Small intestine (tissue), 7 donors: ENCODE results near the gene PSAP. TPM values are rescaled to one million over a fixed set of nuclear protein-coding genes. Genes with fewer than 3 reads are reported as not detected.

Source experiments
- DNase-seq, 2 donors: peaks; one replicate each; pipeline versions ENCODE4 v3.0.0 to v3.0.0-alpha.2; 2013
- FAIRE-seq: peaks from 2 replicates; lab custom pipeline; 2012; peaks lifted over from hg19 to GRCh38; lab: Jason Lieb, UNC
- H3K27ac ChIP-seq, 3 donors: one replicate each; pipeline ENCODE4 v1.5.1; 2013; ENCODE audit warnings: low read length in 2 of 3, mild to moderate bottlenecking in 2 of 3, control low read depth in 1 of 3, inconsistent platforms in 1 of 3, low read depth in 1 of 3, moderate library complexity in 1 of 3
- H3K27me3 ChIP-seq, 3 donors: one replicate each; pipeline ENCODE4 v1.6.1; 2013; ENCODE audit warnings: low read length in 3 of 3, inconsistent platforms in 1 of 3; ENCODE audit not compliant: control insufficient read depth in 3 of 3, insufficient read depth in 3 of 3
- H3K36me3 ChIP-seq, 3 donors: one replicate each; pipeline ENCODE4 v1.6.1; 2013; ENCODE audit warnings: low read length in 3 of 3, inconsistent platforms in 1 of 3, low read depth in 1 of 3, mild to moderate bottlenecking in 1 of 3, moderate library complexity in 1 of 3; ENCODE audit not compliant: control insufficient read depth in 3 of 3, insufficient read depth in 2 of 3
- H3K4me1 ChIP-seq, 3 donors: one replicate each; pipeline ENCODE4 v1.6.1; 2013; ENCODE audit warnings: low read length in 2 of 3, inconsistent platforms in 1 of 3, low read depth in 1 of 3, mild to moderate bottlenecking in 1 of 3, moderate library complexity in 1 of 3; ENCODE audit not compliant: control insufficient read depth in 3 of 3, insufficient read depth in 2 of 3
- H3K4me3 ChIP-seq, 3 donors: one replicate each; pipeline ENCODE4 v1.5.1; 2013; ENCODE audit warnings: low read length in 3 of 3, control low read depth in 1 of 3, inconsistent platforms in 1 of 3, low read depth in 1 of 3, mild to moderate bottlenecking in 1 of 3, moderate library complexity in 1 of 3
- H3K9me3 ChIP-seq, 2 donors: one replicate each; pipeline ENCODE4 v1.6.1; 2013; ENCODE audit warnings: low read depth in 1 of 2, low read length in 1 of 2; ENCODE audit not compliant: control insufficient read depth in 2 of 2, insufficient read depth in 1 of 2
- WGBS, 3 donors: extraction: QIAGEN DNeasy Blood & Tissue Kit; methylation state at CpG; one replicate each; pipeline ENCODE4 v1.1.7; 2013; 5-methylcytosine and 5-hydroxymethylcytosine counted together
- polyA plus RNA-seq, 4 donors: library from polyadenylated mRNA; stranded (reverse) in 3 of 4; unstranded in 1 of 4; fragments of 200-250 nt in 3 of 4; fragments of 120-200 nt in 1 of 4; gene quantifications; one replicate each; pipeline versions ENCODE4 v1.2.1 to v1.2.3, GENCODE V29; 2013
- donor health status: healthy with polysubstance abuse.
- donor health status: control.
- donor health status: control.
- donor health status: Bipolar disorder and iron deficiency.
- donor health status: healthy.

PSAP gene
- polyA plus RNA-seq, 4 donors = 149 to 603 (median 311) TPM

DNA sequence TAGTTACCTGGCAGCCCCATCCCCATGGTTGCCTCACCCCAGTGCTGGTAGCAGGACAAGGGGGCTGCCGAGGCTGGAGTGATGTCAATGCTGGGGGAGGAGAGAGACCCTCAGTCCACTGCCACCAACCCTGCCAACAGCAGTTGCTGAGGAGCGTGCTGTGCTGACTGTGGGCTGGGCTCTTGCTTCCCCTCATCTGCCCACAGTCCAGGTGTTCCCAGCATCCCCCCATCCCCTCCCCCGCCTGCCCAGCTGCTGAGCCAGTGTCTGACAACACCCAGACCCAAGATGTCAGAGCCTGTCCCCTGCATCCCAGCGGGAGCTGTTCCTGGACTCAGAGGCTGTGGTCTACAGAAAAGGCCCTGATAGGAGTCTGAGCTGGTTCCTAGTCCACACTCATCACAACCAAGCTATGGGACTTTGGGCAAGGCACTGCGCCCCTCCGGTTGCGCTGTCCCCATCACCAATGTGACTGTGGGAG lies 14.6 kb upstream of the PSAP start:
- DNase-seq = no peak
- WGBS, 3 donors = 78 to 87% (median 85%) methylated on average over 7 of the region's 7 CpGs
- Histone ChIP-seq H3K4me1 (peaks cover 0 to 6% (median 0%) of the 10 kb centered on the region in 3 donors), H3K4me3 (no peak overlapping the region), H3K36me3 (no peaks in the 10 kb centered on the region), H3K27me3 (no peaks in the 10 kb centered on the region), H3K9me3 (no peaks in the 10 kb centered on the region), H3K27ac (no peak overlapping the region)
- FAIRE-seq = no peak

DNA sequence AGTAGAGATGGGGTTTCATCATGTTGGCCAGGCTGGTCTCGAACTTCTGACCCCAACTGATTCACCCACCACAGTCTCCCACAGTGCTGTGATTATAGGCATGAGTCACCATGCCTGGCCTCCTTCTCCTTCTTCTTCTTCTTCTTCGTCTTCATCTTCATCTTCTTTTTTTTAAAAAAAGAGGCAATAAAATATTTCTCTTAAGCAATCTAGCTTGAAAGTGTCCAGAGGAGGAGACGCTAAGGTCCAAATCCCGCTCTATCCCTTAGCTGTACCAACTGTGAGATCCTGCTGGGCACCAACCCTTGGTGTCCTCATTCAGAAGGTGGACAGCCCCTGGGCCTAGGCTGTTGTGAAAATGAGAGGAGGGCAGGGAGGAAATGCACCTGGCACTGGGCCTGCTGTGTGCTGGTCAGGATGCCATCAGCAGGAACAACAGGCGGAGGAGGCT lies 13.9 kb upstream of the PSAP start:
- H3K27me3 ChIP-seq = no peaks in the 10 kb centered on the region
- H3K4me1 ChIP-seq = peaks cover 0 to 6% (median 0%) of the 10 kb centered on the region in 3 donors
- FAIRE-seq = no peak
- H3K4me3 ChIP-seq = no peak overlapping the region
- 80 to 83% (median 83%) methylated on average over 5 of the region's 5 CpGs for WGBS, 3 donors
- H3K27ac ChIP-seq = no peak overlapping the region
- no peaks in the 10 kb centered on the region for H3K9me3 ChIP-seq
- DNase-seq = no peak
- no peaks in the 10 kb centered on the region for H3K36me3 ChIP-seq

DNA sequence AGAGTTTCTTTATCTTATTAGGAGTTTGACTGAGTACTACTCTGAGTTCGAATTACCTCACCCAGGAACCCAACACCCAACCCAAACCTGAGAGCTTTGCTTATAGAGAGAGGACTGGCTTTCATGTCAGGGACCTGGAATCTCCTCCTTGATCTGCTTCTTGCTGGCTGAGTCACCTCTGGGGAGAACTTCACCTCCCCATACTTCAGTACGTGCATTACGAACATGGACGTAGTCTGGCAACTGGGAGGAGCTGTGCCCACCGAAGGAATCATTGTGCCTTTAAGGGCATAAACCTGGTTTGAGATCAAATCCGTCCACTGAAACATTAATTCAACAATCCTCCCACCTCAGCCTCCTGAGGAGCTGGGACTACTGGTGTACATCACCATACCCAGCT lies 12.2 kb upstream of the PSAP start:
- Histone ChIP-seq H3K27ac (no peak overlapping the region), H3K36me3 (no peaks in the 10 kb centered on the region), H3K9me3 (no peaks in the 10 kb centered on the region), H3K4me3 (no peak overlapping the region), H3K4me1 (peaks cover 0 to 6% (median 0%) of the 10 kb centered on the region in 3 donors), H3K27me3 (no peaks in the 10 kb centered on the region)
- 91 to 94% (median 92%) methylated on average over 6 of the region's 6 CpGs for WGBS, 3 donors
- DNase-seq (no peak), FAIRE-seq (no peak)

DNA sequence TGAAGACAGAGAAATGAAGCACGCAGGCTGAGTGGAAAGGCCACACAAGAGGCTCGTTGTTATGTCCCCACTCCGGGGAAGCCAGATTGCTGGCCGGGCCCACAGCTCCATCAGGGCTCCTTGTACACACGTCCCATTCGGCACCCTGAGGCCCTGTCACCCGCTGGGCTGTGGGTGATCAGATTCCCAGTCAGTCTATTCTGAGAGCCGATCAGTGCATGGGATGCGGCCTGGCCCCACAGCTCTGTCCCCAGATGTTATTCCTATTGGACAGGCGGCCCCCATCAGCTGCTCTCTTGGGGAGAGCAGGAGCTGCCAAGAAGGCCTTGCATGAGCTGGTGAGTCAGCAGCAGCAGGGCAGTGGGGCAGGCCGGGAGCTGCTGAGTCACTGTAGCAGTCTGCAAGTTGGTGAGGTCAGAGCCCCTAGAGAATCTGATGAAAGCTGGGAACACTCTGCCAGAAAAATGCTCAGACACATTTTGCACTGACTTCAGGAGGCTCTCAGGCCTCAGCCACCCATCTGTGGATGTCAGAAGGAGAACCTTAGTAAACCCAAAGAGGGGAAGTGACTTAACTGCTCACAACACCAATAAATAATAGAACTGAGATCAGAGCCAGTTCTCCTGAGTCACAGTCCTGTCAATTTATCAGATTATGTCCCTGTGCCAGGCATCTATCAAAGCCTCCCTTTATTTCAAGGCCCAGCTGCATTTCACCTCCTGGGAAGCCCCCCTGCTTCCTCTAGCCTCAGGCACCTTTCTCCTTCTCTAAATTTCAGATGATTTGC lies 9.4 kb upstream of the PSAP start:
- Histone ChIP-seq H3K27ac (peak overlapping the region; percentile 29 to 93 (median 55)), H3K9me3 (no peaks in the 10 kb centered on the region), H3K4me1 (peaks cover 0 to 4% (median 0%) of the 10 kb centered on the region in 3 donors), H3K4me3 (no peak overlapping the region), H3K27me3 (no peaks in the 10 kb centered on the region), H3K36me3 (no peaks in the 10 kb centered on the region)
- DNase-seq (peak; percentile 70 to 75), FAIRE-seq (no peak)
- 43 to 53% (median 47%) methylated on average over 11 of the region's 11 CpGs for WGBS, 3 donors

- FAIRE-seq = no peak
- Histone ChIP-seq H3K36me3 (no peaks in the 10 kb centered on the region), H3K9me3 (no peaks in the 10 kb centered on the region), H3K4me1 (peaks cover 0 to 4% (median 0%) of the 10 kb centered on the region in 3 donors), H3K4me3 (no peak overlapping the region), H3K27me3 (no peaks in the 10 kb centered on the region), H3K27ac (no peak overlapping the region)
- 81 to 84% (median 82%) methylated on average over 12 of the region's 12 CpGs for WGBS, 3 donors
- no peak for DNase-seq
Observed at GRCh38 chr10:71857934-71858890, 7.2 kb upstream of the PSAP start.

GRCh38 chr10:71856619-71857018 lies 5.6 kb upstream of the PSAP start:
- DNase-seq (no peak), FAIRE-seq (no peak)
- H3K27me3 ChIP-seq = no peaks in the 10 kb centered on the region
- 79 to 92% (median 87%) methylated on average over 4 of the region's 4 CpGs for WGBS, 3 donors
- H3K36me3 ChIP-seq = no peaks in the 10 kb centered on the region
- H3K4me3 ChIP-seq = no peak overlapping the region
- H3K4me1 ChIP-seq = peaks cover 0 to 5% (median 4%) of the 10 kb centered on the region in 3 donors
- H3K27ac ChIP-seq = no peak overlapping the region
- H3K9me3 ChIP-seq = no peaks in the 10 kb centered on the region

DNA sequence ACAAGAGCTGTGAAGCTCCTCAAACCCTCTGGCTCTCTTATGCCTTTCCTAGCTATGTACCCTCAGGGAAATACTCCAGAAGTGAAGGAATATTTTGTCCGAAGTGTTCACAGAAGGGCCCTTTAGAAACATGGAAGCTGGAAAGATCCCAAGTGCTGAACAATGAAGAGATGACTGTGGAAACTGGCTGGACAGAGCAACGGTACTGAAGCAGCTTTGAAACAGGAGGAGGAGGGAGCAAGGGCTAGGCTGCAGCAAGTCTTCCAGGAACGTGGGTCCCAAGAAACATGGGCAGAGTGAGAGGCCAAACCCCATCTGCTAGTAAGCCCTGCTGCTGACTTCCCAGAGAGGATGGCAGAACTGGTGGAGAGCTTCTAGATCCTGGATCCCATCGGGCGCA lies 3.0 kb upstream of the PSAP start:
- Histone ChIP-seq H3K9me3 (no peaks in the 10 kb centered on the region), H3K27me3 (no peaks in the 10 kb centered on the region), H3K4me3 (no peak overlapping the region), H3K4me1 (peaks cover 0 to 10% (median 2%) of the 10 kb centered on the region in 3 donors), H3K27ac (no peak overlapping the region), H3K36me3 (no peaks in the 10 kb centered on the region)
- WGBS, 3 donors = 61 to 67% (median 64%) methylated on average over 5 of the region's 5 CpGs
- no peak for DNase-seq
- FAIRE-seq = no peak

DNA sequence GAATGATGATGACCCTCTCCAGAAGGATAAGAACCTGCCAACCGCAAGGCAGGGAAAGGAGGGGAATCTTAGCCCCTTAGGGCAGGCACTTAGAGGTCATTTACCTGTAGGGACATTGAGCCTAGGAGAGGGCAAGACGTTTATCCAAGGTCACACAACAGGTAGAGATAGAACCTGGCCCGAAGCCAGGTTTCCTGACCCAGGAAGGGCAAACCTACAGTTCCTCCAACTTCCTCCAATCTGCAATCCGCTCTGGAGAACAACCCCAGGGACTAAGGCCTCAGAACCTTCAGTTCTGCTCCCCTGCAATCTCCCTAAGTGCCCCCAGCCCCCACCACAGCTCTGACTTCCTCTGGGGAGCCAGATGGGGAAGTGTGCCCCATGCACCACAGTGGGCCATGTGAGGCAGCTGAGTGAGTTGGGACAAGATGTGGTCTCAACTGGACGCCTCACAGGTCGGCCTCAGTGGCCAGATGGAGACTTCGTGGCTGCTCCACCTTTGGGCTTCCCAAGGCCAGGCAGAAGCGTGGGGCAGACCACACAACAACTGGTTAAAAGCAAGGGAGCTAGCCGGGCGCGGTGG lies 1.4 kb upstream of the PSAP start:
- H3K27me3 ChIP-seq = no peaks in the 10 kb centered on the region
- H3K4me1 ChIP-seq = peaks cover 0 to 10% (median 9%) of the 10 kb centered on the region in 3 donors
- FAIRE-seq = no peak
- WGBS, 3 donors = 77 to 83% (median 81%) methylated on average over 11 of the region's 11 CpGs
- no peak overlapping the region for H3K27ac ChIP-seq
- DNase-seq = peak in 1 of 2 donors; percentile 68
- H3K36me3 ChIP-seq = no peaks in the 10 kb centered on the region
- no peak overlapping the region for H3K4me3 ChIP-seq
- H3K9me3 ChIP-seq = no peaks in the 10 kb centered on the region
